GM18868 (cell line): ENCODE results near the gene DNAH1.
"Not testable (repeated sequence)": the region's sequence is repeated elsewhere in the genome, so short reads cannot be mapped to it uniquely, and the experiment has no call there.

ENCODE experiments used
- ATAC-seq: cut with Tn5 transposase; IDR thresholded peaks from one replicate; pipeline ENCODE4 v1.9.1; 2021; ENCODE audit warnings: mild to moderate bottlenecking, moderate library complexity; ENCODE audit not compliant: unreplicated experiment

The DNAH1 gene

DNA sequence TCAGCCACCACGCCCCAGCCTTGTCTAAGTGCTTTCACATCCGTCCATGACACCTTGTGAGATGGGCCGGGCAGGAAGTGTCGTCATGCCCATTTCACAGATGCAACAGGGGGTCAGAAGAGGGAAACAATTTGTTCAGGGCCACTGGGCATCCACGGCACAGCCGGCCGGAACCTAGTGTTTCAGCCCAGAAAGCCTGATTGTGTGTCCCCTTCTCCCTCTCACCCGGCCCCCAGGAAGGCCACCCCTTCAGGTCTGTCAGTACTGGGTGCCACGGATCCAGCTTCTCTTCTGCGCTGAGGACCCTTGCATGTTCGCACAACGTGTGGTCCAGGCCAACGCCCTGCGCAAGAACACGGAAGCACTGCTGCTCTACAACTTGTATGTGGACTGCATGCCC is 15.8 kb downstream of the DNAH1 start:
- no peak for ATAC-seq

DNA sequence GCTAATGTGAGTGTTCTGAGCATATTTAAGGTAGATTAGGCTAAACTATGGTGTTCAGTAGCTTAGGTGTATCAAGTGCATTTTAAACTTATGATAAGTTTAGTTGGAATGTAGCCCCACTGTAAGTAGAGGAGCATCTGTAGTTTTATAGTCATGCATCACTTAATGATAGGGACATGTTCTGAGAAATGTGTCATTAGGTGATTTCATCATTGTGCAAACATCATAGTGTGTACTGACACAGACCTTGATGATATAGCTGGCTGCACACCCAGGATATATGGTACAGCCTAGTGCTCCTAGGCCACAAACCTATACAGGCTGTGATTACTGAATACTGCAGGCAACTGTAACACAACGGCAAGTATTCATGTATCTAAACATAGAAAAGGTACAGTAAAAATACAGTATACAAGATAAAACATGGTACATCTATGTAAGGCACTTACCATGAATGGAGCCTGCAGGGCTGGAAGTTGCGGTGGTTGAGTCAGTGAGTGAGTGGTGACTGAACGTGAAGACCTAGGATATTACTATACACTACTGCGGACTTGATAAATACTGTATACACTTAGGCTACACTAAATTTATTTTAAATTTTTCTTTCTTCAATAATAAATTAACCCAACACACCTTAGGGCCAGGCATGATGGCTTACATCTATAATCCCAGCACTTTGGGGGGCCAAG is 17.9 kb downstream of the DNAH1 start:
- ATAC-seq, result no peak

DNA sequence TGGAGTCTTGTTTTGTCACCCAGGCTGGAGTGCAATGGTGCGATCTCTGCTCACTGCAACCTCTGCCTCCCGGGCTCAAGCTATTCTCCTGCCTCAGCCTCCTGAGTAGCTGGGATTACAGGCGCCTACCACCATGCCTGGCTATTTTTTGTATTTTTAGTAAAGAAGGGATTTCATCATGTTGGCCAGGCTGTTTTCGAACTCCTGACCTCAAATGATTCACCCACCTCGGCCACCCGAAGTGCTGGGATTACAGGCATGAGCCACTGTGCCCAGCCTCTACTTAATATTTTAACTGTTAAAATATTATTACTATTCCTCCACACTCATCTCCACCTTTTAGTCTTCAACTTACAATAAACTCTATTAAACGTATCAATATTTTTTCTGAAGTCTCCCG is 22.0 kb downstream of the DNAH1 start:
- ATAC-seq, result not testable (repeated sequence)

DNA sequence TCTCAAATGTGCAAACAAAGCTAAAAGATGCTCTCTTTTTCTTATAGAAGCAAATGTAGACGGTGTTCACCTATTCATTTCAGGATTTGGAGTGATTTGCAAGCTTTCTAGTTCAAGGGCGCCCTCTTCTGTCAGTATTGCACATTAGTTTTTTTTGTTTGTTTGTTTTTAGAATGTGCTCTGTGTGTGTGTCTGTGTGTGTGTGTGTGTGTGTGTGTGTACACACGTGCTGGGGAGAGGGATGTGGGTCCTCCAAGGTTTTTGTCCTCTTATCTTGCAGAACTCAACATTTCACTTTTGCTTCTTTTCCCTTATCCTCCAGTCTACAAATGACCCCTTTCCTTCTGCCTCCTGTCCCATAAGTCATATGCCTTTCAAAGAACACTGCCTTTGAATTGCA is 23.5 kb downstream of the DNAH1 start:
- no peak for ATAC-seq

- no peak for ATAC-seq
These were observed 25.0 kb downstream of the DNAH1 start for GRCh38 chr3:52341123-52341522.

DNA sequence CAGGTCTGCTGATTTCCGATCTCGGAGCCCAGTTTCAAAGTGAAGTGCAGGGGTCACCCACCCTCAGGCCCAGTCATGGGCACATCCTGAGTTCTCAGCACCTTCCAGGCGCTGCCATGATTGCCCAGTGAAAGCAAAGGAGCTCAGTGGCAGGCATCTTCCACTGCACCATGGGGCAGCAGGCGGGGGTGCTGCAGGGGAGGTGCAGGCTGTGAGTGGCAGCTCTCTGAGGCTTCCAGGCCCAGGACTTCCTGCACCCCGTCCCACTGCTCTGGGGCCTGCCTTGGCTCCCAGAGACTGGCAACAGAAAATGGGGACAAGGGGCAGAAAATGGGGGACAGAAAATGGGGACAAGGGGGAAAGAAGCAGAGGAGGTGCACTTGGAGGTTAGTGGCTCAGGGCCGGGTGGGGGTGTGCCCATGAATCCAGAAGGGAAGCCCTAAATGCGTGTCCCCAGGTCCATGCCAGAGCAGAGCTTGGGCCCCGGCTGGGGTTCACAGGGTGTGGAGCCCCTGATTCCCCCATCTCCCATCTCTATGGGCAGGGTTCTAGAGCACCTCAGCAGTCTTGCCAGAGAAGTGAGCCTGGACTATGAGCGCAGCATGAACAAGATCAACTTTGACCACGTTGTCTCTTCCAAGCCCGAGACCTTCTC is 28.0 kb downstream of the DNAH1 start:
- no peak for ATAC-seq

- no peak for ATAC-seq
These were observed 29.5 kb downstream of the DNAH1 start for GRCh38 chr3:52345521-52346109.

GRCh38 chr3:52346623-52347530 is 30.8 kb downstream of the DNAH1 start:
- ATAC-seq, result no peak

GRCh38 chr3:52347716-52348635 is 31.9 kb downstream of the DNAH1 start:
- ATAC-seq, result no peak

DNA sequence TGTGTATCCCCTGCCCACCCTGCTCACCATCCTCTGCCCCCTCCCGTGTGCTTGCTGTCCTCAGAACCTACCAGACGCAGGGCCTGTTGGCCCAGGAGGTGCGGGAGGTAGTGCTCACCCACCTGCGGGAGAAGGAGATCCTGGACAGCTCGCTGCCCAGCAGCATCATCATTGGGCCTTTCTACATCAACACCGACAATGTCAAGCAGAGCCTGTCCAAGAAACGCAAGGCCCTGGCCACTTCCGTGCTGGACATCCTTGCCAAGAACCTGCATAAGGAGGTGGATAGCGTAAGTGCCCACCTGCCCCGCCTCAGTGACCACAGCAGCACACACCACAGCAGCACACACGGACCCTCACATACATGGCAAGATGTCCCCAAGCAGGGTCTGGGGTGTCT is 33.0 kb downstream of the DNAH1 start:
- ATAC-seq, result no peak

GRCh38 chr3:52349611-52350395 is 33.7 kb downstream of the DNAH1 start:
- no peak for ATAC-seq

DNA sequence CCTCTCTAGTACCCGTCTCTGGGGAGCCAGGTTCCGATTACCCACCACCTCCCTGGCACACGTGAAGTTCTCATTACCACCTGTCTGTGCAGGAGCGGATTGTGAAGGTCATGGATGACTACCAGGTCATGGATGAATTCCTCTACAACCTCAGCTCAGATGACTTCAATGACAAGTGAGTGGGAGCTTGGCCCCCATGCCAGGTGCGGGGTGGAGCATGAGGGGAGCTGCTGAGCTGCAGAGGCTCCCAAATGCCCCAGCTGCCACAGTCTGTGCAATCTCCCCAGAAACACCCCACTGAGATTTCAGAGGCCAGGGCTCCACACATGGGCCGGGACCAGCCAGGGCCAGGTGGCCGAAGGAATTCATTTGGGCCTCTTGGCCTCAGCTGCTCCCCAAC is 34.3 kb downstream of the DNAH1 start:
- no peak for ATAC-seq

- no peak for ATAC-seq
These were observed 35.1 kb downstream of the DNAH1 start for GRCh38 chr3:52350981-52351761.

GRCh38 chr3:52351762-52352368 is 35.7 kb downstream of the DNAH1 start:
- no peak for ATAC-seq

GRCh38 chr3:52352566-52352965 is 36.4 kb downstream of the DNAH1 start:
- ATAC-seq, result no peak

DNA sequence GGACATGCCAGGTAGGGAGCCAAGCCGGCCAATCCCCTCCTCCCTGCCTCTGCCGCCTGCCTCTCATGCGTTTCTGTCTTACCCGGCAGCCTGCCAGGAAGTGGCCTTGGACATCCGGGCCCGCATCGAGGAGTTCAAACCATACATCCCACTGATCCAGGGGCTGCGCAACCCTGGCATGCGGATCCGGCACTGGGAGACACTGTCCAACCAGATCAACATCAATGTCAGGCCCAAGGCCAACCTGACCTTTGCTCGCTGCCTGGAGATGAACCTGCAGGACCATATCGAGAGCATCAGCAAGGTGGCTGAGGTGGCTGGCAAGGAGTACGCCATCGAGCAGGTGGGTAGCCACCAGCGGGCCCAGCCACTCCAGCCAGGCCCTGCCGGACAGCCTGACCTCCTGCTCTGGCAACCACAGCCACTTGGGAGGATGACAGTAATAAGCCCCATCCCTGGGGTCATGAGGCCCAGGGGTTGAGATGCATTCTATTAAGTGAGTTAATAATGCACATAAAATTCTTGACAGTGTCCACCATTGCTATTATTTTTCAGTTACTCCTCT is 37.3 kb downstream of the DNAH1 start:
- ATAC-seq, result no peak

- no peak for ATAC-seq
These were observed 38.6 kb downstream of the DNAH1 start for GRCh38 chr3:52354676-52355075.

GRCh38 chr3:52355526-52355925 is 39.4 kb downstream of the DNAH1 start:
- no peak for ATAC-seq
